Measurements from ENCODE around the gene FBXO11.

DNA sequence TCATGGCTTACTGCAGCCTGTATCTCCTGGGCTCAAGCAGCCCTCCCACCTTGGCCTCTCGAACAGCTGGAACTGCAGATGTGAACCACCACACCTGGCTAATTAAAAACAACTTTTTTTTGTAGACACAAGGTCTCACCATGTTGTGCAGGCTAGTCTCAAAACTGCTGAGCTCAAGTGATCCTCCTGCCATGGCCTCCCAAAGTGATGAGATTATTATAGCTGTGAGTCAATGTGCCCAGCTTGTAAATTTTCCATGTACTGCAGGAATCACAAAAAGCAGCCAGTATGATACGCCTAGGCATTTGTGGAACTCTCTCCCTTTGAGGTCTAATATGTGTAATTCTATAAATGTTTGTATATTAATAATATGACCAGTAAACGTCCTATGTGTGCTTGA, 63.5 kb downstream of the FBXO11 start:
- TF ChIP-seq, protein P1, sequence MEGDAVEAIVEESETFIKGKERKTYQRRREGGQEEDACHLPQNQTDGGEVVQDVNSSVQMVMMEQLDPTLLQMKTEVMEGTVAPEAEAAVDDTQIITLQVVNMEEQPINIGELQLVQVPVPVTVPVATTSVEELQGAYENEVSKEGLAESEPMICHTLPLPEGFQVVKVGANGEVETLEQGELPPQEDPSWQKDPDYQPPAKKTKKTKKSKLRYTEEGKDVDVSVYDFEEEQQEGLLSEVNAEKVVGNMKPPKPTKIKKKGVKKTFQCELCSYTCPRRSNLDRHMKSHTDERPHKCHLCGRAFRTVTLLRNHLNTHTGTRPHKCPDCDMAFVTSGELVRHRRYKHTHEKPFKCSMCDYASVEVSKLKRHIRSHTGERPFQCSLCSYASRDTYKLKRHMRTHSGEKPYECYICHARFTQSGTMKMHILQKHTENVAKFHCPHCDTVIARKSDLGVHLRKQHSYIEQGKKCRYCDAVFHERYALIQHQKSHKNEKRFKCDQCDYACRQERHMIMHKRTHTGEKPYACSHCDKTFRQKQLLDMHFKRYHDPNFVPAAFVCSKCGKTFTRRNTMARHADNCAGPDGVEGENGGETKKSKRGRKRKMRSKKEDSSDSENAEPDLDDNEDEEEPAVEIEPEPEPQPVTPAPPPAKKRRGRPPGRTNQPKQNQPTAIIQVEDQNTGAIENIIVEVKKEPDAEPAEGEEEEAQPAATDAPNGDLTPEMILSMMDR (IDR thresholded peaks at IDR 0.05), result no peak
- TF ChIP-seq POLR2AphosphoS5 (IDR thresholded peaks at IDR 0.05) (no peak), POLR2A (IDR thresholded peaks at IDR 0.05) (no peak)

All from sigmoid colon (tissue), 4 donors.